GM19023 (cell line): ENCODE results near the gene PACSIN2.
"Not testable (repeated sequence)": the region's sequence is repeated elsewhere in the genome, so short reads cannot be mapped to it uniquely, and the experiment has no call there.

Source experiments
- ATAC-seq: cut with Tn5 transposase; IDR thresholded peaks from one replicate; pipeline ENCODE4 v1.9.1; 2021; ENCODE audit warnings: mild to moderate bottlenecking, moderate library complexity; ENCODE audit not compliant: unreplicated experiment

PACSIN2 gene

DNA sequence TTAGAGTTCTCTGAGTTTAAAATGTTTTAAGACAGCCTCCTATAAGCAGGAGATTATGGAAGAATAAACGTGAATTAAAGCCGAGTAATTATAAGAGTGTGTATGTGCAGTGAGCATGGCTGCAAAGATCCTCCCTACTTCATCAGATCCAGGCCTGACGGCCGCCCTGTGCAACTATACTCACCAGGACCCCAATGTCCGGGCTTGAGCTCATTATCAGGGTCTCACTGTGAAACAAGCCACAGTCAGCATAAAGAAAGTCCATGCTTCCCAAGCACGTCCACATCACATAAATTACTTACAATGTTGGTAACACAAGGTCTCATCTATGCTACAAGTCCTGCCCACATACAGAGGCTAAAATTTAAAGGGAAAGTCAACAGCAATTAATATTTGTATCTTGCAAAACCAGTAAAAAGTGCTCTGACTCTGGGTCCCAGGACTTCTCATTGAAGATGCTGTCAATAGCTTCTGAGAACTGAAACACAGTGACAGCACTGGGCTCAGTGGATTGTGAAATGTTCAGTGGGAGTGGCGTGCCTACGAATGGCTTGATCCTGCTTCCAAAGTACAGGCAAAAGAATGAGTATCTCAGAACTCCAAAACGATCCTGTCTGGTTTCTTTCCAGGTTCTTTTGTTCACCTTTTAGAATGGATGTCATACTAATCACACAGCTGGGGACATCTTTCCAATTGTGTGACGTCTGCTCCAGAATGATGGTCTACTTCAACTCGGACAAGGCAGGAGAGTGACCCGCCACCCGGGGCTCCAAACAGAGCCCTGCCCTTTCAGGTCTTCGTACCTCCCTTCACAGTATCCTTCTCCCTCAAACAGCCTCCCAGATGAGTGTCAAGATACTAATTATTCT is 85.7 kb downstream of the PACSIN2 start:
- ATAC-seq, result no peak

DNA sequence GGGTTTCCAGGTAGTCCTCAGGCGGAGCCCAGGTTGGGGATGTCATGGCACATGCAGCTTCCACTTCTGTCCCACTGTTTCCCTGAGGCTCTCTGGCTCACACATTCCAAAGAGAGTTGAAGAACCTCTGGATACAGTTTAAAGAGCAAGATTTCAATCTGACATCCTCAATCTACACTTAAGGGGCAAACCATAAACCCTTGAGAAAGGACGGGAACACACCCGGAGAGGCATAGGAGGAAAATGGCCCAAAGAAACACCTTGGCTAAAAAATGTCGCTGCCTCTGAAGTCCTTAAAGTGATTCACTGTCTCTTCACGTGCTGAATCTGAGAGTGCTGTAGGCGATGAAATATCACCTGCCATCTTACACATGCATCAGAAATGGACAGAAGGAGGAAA is 87.0 kb downstream of the PACSIN2 start:
- ATAC-seq, result no peak

DNA sequence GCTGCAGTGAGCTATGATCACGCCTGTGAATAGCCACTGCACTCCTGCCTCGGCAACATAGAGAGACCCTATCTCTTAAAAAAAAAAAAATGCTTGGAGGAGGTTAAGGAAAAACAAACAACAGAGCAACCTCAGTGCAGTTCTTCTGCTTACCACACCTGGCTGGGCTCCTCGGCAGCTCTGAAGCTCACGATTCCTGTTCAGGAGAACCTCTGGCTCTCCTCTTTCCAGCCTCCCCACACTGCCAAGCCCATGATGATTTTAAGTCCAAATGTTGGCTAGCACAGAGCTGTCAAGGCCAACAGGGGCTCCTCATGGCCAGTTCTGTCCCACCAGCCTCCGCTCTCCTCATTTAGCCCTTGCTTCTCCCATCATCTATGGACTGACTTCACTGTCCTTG is 88.2 kb downstream of the PACSIN2 start:
- no peak for ATAC-seq

DNA sequence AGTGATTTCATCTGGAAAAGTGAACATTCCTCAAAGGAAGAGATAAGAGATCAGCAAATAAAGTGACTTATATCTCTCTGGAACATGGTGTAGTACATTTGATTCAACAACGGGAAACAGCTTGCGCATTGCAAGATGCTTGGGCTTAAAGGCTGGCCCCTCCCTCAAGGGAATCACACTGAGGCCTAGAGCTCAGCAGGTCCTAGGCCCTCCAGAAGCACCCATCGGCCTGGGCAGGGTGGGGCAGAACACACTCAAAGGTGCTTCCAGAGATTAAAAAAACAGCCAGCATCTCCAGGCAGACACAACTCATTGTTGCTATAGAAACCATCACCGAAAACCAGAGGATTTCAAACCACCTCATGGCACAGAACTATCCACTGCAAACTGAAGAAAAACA is 88.8 kb downstream of the PACSIN2 start:
- no peak for ATAC-seq

DNA sequence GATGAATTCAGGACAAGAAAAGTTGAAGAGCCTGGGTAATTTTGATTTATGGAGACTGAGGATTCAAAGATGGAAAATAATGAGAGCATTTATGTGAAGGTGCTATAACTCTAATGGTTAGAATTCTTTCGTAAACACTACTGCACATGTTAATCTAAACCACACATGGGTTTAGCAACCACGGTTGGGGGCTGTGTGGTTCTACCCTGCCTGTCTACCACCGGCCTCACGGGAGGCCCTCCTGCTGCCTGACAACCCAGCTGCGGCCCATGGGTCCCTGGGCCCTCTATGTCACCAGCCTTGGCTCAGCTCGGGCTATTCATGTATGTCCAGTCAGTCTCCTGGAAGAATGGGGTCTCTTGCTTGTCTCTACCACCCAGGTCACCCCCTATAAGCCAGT is 89.4 kb downstream of the PACSIN2 start:
- no peak for ATAC-seq

DNA sequence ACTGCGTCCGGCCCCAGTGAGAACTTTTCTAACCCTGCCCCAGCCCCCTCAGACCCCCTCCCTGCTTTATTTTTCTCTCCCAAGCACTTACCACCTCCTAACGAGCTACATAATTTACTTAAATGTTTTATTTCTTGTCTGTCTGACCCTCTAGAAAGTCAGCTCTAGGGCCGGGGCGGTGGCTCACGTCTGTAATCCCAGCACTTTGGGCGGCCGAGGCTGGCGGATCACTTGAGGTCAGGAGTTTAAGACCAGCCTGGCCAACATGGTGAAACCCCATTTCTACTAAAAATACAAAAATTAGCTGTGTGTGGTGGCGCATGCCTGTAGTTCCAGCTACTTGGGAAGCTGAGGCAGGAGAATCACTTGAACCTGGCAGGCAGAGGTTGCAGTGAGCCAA is 89.9 kb downstream of the PACSIN2 start:
- not testable (repeated sequence) for ATAC-seq

DNA sequence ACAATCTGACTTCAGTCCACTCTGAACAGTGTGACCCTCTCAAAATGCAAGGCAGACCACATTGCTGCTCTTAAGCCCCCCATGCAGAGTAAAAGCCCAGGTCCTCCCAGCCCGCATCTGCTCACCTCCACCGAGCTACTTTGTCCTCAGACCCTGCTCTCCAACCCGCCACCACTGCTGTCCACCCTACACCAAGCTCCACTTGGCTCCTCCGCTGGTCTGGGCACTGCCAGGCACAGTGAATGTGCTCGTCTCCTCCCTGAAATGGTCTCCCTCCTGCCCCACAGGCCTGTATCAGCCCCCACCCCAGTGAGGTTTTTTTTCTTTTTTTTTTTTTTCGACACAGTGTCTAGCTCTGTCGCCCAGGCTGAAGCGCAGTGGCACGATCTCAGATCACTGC is 90.5 kb downstream of the PACSIN2 start:
- no peak for ATAC-seq

DNA sequence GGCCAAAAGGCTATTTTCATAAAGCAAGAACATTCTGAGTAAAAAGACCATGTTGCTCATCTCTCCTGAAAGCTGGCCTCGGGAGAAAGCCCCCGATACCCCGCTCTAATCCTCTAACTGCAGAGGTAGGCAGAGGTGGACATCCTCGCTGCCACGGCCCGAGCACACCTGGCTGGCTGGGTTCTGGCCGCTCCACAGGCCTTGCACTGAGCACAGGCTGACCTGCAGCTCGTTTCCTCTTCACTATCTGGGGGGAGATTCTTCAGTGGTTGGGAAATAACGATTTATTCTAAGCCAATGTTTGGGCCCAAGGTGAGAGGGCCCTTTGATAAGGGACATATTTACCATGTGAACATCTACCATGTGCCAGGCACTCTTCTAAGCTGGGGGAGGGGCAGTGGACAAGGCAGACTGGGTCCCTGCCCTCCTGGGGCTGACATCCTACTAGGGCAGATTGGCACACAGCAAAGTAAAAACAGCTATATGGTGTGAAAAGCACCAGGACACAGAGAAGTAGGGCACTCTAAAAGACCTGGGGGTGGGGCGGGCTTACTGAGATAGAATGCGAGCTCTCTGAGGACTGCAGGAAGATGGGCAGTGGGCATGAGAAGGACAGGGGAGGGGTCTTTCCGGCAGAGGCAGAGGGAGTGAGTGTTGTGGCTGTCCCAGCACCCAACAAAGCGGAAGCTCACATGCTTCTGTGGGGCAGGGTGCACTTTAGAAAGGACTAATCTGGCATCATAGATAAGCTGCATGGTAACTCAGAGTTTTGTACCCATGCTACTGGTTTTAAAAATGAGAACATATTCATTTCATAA is 92.4 kb downstream of the PACSIN2 start:
- no peak for ATAC-seq

DNA sequence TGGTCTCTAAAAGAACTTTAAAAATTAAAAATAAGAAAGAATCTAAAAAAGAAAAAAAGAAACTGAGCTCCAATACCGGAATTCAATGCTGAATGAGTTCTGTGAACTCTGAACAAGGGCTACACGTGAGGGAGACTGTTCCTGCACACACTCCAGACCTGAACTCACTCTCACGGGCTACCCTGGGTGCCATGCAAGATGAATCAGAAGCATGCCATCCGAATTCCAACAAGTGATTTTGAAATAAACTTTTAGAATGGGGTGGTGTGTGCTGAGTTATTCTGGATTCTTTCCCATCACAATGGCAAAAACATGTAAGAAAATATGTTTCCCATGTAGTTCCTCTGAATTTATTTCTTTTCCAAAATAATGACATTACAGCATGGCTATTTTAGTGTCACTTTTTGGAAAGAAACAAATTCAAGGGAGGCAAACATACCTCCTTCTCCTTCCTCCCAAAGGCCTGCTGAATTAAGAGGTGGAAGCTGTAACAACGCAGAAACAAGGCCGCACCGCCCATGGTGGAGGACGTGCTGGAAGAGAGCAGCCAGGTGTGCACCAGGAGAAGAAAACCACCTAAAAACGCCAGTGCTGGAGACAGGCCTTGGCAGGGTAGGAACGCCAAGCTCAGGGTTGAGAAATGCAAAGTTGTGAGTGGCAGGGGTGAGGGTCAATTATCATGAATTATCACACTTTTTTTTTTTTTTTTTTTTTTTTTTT is 94.7 kb downstream of the PACSIN2 start:
- no peak for ATAC-seq

DNA sequence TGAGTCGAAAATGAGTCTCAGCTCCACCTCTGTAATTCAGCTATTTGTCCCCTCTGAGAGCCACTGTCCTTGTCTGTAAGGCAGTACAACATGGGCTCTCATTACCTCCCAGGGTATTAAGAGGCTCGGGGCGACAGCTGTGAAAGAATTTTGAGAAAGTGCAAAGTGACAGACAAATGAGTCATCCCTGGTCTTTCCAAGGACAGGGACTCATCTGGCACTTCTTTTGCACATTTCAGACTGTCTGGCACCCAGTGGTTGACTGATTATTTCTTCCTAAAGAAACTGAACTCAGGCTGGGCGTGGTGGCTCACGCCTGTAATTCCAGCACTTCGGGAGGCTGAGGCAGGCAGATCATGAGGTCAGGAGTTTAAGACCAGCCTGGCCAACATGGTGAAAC is 95.8 kb downstream of the PACSIN2 start:
- ATAC-seq, result no peak

DNA sequence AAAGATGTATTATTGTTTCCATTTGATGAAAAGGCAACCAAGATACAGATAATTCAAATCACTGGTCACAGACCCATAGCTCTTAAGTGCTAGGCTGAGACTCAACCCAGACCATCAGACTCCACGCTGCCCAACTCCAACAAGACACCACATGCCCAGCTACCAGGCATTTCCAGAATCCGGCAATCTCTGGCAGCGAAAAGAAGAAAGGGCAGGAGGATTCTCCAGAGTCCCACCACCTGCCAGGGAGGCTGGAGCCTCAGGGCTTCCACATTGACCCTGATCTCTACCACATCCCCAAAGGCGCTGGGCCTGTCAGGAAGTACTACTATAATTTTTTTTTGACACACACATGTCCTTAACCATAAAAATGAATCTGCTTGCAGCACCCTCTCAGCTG is 96.4 kb downstream of the PACSIN2 start:
- no peak for ATAC-seq

DNA sequence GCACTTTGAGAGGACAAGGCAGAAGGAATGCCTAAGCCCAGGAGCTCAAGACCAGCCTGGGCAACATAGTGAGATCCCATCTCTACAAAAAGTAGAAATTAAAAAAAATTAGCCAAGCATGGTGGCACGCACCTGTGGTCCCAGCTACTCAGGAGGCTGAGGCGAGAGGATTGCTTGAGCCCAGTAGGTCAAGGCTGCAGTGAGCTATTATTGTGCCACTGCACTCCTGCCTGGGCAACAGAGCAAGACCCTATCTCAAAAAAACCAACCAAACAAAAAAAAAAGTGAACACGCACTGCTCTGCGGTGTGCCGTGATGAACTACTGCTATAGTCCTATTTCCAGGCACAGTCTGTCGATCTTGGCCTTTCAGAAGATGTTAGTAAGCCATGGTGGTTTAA is 97.6 kb downstream of the PACSIN2 start:
- ATAC-seq, result not testable (repeated sequence)

DNA sequence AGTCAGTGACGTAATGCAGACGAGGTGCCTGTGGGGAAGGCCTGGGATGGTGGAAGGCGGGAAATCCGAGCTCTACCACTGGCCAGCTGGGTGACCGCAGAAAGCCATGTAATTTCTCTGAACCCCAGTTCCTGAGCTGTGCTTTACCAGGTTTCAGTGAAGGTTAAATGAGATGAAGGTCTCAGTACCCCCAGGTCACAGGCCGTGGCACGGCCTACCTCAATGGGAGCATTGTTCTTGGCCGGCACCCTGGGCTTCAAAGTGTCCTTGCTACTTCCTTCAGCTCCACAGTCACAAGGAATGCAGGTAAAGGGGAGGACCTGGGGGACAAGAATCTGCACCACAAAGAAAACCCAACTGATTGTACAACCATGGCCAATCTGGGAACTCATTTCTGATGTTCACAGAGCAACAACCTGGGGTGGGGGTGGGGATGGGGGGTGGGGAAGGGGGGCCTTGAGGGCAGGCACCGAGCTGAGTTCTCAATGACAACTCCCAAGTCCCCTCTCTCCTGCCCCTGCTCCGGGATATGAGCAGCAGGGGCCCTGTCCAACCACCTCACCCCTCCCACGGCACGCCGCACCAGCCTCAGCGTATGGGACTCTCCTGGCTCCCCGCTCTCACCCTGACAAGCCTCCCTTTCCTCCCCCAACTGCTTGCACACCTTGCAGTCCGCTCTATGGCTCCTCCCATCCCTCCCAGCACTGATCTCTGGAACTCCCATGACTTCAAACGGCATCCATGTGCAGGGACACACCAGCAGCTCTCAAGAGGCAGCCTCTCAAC is 98.8 kb downstream of the PACSIN2 start:
- ATAC-seq, result no peak

DNA sequence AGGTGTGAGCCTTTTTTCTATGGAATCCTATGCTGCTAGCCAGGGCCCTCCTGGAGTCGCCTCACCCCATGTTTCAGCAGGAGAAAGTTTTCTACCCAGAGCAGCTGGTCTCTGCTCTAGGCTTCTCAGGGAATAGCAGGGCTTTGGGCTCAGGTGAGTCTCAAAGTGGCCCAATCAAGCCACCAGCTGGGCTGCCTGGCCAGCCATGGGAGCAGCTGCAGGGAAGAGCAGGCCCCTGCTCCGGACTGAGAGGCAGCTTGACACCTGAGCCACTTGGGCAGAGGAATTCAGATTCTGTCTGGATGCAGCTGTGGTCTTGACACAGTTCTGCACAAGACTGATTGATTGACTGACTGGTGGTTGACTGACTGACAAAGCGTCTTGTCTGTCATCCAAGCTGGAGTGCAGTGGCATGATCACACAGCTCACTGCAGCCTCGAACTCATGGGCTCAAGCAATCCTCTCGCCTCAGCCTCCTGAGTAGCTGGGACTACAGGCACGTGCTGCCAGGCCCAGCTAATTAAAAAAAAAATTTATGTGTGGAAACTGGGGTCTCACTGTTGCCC is 100.4 kb downstream of the PACSIN2 start:
- ATAC-seq, result no peak

DNA sequence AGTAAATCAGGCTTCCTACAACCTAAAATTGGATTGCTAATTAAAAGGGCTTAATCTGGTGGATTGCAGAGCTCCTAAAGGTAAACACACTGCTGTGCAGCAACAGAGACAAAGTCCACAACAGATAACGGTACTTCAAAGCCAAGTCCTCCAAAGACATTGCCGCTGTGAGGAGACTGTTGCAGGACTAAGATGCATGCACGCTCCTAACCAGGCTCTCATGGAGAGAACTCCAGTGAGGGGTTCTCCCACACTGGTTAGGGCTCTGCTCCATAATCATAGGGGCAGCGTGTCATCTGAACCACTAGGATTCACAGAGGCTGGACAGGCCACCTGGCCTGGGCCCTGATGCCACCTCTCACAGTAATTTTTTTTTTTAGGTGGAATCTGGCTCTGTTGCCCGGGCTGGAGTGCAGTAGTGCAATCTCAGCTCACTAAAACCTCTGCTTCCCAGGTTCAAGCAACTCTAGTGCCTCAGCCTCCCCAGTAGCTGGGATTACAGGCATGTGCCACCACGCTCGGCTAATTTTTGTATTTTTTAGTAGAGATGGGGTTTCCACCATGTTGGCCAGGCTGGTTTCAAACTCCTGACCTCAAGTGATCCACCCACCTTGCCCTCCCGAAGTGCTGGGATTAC is 101.0 kb downstream of the PACSIN2 start:
- ATAC-seq, result no peak

DNA sequence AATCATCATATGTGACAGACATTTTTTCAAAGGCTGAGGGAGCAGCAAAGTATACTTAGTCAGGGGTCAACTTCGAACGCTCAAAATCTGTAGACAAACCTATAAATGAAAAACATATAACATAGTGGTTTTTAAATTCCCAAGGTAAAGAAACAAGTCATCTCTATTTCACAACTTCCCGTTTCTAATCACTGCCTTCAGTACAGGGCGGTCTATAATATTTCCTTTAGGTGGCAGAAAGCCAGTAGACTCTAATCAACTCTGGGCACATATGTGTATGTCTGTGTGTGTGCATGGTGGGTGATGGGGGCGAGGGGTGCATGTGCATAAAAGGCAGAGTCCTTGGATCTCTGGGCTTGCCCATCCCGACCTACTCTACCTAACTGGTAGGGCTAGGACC is 102.9 kb downstream of the PACSIN2 start:
- no peak for ATAC-seq

DNA sequence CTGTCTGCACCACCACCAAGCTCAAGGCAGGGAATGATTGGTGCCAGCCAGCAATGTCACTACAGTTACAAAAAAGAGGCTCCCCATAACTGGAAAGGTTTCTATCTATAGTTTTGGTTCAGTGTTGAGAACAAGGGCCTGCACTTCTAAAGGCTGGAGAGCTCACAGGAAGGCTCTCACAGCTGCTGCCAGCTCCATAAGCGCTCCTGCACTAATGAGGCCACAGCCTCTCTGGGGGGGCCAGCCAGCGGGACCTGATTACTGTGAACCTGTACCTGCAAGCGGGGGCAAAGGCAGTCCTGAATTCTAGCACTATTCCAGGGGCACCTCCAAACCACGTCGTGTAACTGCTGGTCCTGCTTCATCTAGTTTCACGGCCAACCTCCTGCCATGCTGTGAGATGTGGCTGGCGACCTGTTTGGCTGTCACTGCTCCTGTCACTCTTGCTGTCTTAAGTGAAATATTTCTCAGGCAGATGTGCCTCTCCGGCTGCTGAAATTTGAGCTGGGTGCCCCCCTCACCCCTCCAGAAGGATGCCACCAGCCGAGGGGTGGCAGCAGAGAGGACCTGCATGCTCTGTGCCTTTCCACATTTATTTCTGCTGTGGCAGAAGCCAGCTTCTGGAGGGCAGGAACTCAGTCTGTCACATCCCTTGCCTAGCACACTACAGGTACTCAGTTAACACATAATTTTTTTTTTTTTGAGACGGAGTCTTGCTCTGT is 104.6 kb downstream of the PACSIN2 start:
- ATAC-seq, result no peak

DNA sequence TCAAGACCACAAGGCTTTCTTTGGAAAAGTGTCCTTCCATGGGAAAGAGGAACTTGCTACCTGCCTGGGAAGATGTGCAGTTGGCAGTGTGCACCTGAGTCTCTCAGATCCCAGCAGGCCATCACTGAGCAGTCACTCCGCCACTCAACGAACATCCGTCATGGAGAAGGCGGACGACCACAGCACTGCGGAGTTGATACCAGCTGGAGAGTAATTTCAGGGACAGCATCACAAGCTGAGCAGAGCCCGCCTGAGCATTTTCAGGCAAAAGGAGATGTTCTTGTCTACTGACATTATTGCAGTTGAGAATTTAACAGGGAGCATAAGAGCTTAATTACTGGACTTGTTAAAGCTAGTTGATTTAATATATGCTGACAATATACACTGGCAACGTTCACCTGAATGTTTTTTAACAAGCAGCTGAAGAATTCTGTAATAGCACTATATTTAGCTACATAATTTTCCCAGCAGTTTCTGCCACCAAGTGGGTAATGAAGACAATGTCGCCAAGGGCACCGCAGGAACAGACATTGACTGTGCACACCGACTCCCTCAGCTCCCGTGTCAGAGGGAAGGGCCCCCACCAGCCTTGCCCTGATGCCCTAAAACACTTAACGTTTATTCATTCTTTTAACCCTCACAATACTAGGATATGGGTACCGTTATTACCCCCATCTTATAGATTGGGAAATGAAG is 105.4 kb downstream of the PACSIN2 start:
- no peak for ATAC-seq

DNA sequence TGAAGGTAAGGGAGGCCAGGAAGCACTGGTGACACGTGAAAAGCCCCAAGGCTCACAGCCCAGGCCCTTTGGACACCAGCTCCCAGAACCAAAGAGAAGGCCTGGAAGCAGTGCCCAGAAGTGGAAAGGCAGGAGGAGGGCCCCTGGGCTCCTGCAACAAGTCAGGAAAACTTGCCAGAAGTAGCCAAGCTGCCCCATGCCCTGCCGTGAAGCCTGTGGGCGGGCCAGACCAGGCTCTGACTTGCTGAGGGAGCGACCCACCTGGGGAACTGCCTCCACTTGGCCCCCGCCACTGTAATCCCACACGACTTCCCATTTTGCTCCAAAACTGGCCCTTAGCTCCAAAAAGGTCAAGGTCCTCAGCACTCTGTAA is 106.6 kb downstream of the PACSIN2 start:
- no peak for ATAC-seq
